GM18520 (cell line): Measurements from ENCODE around the gene TAS1R1.
"Not testable (repeated sequence)": the region's sequence is repeated elsewhere in the genome, so short reads cannot be mapped to it uniquely, and the experiment has no call there.

Source experiments
- ATAC-seq: cut with Tn5 transposase; IDR thresholded peaks from one replicate; pipeline ENCODE4 v1.9.1; 2021; ENCODE audit not compliant: unreplicated experiment

The TAS1R1 gene

GRCh38 chr1:6519935-6520671 is 35.0 kb upstream of the TAS1R1 start:
- no peak for ATAC-seq

- no peak for ATAC-seq
Measured at GRCh38 chr1:6521536-6521935, 33.6 kb upstream of the TAS1R1 start.

- no peak for ATAC-seq
Measured at GRCh38 chr1:6523566-6523965, 31.5 kb upstream of the TAS1R1 start.

- ATAC-seq: no peak
Measured at GRCh38 chr1:6526316-6526715, 28.8 kb upstream of the TAS1R1 start.

- ATAC-seq: no peak
Measured at GRCh38 chr1:6528492-6528891, 26.6 kb upstream of the TAS1R1 start.

- ATAC-seq: no peak
Measured at GRCh38 chr1:6530504-6531160, 24.5 kb upstream of the TAS1R1 start.

- no peak for ATAC-seq
Measured at GRCh38 chr1:6531996-6532395, 23.1 kb upstream of the TAS1R1 start.

GRCh38 chr1:6534248-6534822 is 20.8 kb upstream of the TAS1R1 start:
- ATAC-seq: no peak

- no peak for ATAC-seq
Measured at GRCh38 chr1:6535214-6535613, 19.9 kb upstream of the TAS1R1 start.

- no peak for ATAC-seq
Measured at GRCh38 chr1:6536291-6536690, 18.8 kb upstream of the TAS1R1 start.

GRCh38 chr1:6538956-6539355 is 16.2 kb upstream of the TAS1R1 start:
- no peak for ATAC-seq

GRCh38 chr1:6544831-6545230 is 10.3 kb upstream of the TAS1R1 start:
- no peak for ATAC-seq

GRCh38 chr1:6545276-6546112 is 9.6 kb upstream of the TAS1R1 start:
- ATAC-seq: no peak

GRCh38 chr1:6546326-6546725 is 8.8 kb upstream of the TAS1R1 start:
- ATAC-seq: no peak

- ATAC-seq: no peak
Measured at GRCh38 chr1:6547301-6547700, 7.8 kb upstream of the TAS1R1 start.

GRCh38 chr1:6554031-6554906 is 838 bp upstream of the TAS1R1 start, which contains the start of gene NOL9:
Gene NOL9 (minus strand): TSS chr1:6554513. CDS start chr1:6554502, 11 bp downstream.
- ATAC-seq: peak; percentile 89

GRCh38 chr1:6557597-6557996 is 2.5 kb downstream of the TAS1R1 start:
- ATAC-seq: no peak

- not testable (repeated sequence) for ATAC-seq
Measured at GRCh38 chr1:6559161-6559560, 4.1 kb downstream of the TAS1R1 start.

GRCh38 chr1:6560267-6560666 is 5.2 kb downstream of the TAS1R1 start:
- no peak for ATAC-seq

- ATAC-seq: no peak
Measured at GRCh38 chr1:6569033-6569432, 13.9 kb downstream of the TAS1R1 start.
